HCT116 (cell line): ENCODE results near the gene PDE1A. TPM values are rescaled to one million over a fixed set of nuclear protein-coding genes. Genes with fewer than 3 reads are reported as not detected.

ENCODE experiments used
- ATAC-seq: fragments of 200-7000 bp; cut with Tn5 transposase; 2 replicates; pipeline ENCODE4 v1.9.1; 2020; ENCODE audit warnings: mild to moderate bottlenecking, moderate library complexity
- BruUV-seq: library from RNA; stranded (reverse); fragments of 400-500 nt; replicated peaks from 2 replicates; lab custom pipeline; 2021; lab: Mats Ljungman, UMichigan
- CTCF ChIA-PET: fragments of 300-600 bp; sonication (Branson Sonifier 250); formaldehyde crosslinking; loops from one replicate; lab custom pipeline; 2021; ENCODE audit warnings: antibody characterized with exemption; lab: Charles Lee
- POLR2A ChIA-PET: fragments of 300-600, 350-600 bp; sonication (Branson Sonifier 250); formaldehyde crosslinking; loops from one replicate; lab custom pipeline; 2021; ENCODE audit warnings: antibody characterized with exemption; lab: Charles Lee
- RAD21 ChIA-PET, 2 experiments: fragments of 300-600 bp; sonication (Branson Sonifier 250); formaldehyde crosslinking; loops; one replicate each; lab custom pipeline; 2023; ENCODE audit warnings: low total read pairs in 2 of 2; ENCODE audit not compliant: uncharacterized antibody in 2 of 2, unreplicated experiment in 2 of 2, low non-redundant PET in 1 of 2; lab: Charles Lee
- DNase-seq: peaks from one replicate; pipeline ENCODE4 v3.0.0-alpha.2; 2010; ENCODE audit warnings: low read depth, low spot score
- H2AFZ ChIP-seq: fragments of 200-600 bp; shearing (Covaris generic), sonication (generic); 2 replicates; pipeline ENCODE4 v1.6.1; 2017; ENCODE audit warnings: low read depth, mixed run types, mixed read lengths, antibody characterized with exemption, low read length; ENCODE audit not compliant: poor library complexity, severe bottlenecking
- H3K27ac ChIP-seq: 2 replicates; pipeline ENCODE4 v1.5.1; 2012; ENCODE audit warnings: low read depth, low read length
- H3K27me3 ChIP-seq: fragments of 200-600 bp; sonication (generic); 2 replicates; pipeline ENCODE4 v1.6.1; 2016; ENCODE audit warnings: mixed run types, low read length, mixed read lengths; ENCODE audit not compliant: insufficient read depth
- H3K36me3 ChIP-seq, 2 experiments: fragments of 200-500 bp in 1 of 2; fragments of 200-600 bp in 1 of 2; sonication (Bioruptor generic) in 1 of 2; sonication (generic) in 1 of 2; 2 replicates each; pipeline versions ENCODE4 v1.5.1 to v1.6.1; 2014 to 2016; ENCODE audit warnings: low read length in 2 of 2, inconsistent platforms in 1 of 2, mixed read lengths in 1 of 2, mixed run types in 1 of 2; ENCODE audit not compliant: insufficient read depth in 2 of 2, control insufficient read depth in 1 of 2
- H3K4me1 ChIP-seq, 2 experiments: fragments of 200-600 bp in 1 of 2; sonication (generic) in 1 of 2; 2 replicates each; pipeline versions ENCODE4 v1.5.1 to v1.6.1; 2012 to 2017; ENCODE audit warnings: low read length in 2 of 2, inconsistent platforms in 1 of 2, mild to moderate bottlenecking in 1 of 2, mixed read lengths in 1 of 2, mixed run types in 1 of 2, moderate library complexity in 1 of 2; ENCODE audit not compliant: insufficient read depth in 2 of 2, control insufficient read depth in 1 of 2
- H3K4me2 ChIP-seq: fragments of 200-600 bp; sonication (generic); 2 replicates; pipeline ENCODE4 v1.6.1; 2017; ENCODE audit warnings: mixed run types, low read length, mixed read lengths
- H3K4me3 ChIP-seq, 2 experiments: fragments of 200-600 bp in 1 of 2; sonication (generic) in 1 of 2; replicated peaks in 1 of 2; 2 replicates each; pipeline ENCODE4 v1.5.1; 2011 to 2016; ENCODE audit warnings: low read length in 2 of 2, control low read depth in 1 of 2, low read depth in 1 of 2, mild to moderate bottlenecking in 1 of 2, mixed read lengths in 1 of 2, mixed run types in 1 of 2
- H3K79me2 ChIP-seq: fragments of 200-600 bp; sonication (generic); 2 replicates; pipeline ENCODE4 v1.6.1; 2017; ENCODE audit warnings: mild to moderate bottlenecking, mixed run types, low read length, moderate library complexity, mixed read lengths; ENCODE audit not compliant: insufficient read depth
- H3K9ac ChIP-seq: fragments of 200-600 bp; sonication (generic); 2 replicates; pipeline ENCODE4 v1.6.1; 2016; ENCODE audit warnings: low read length, mixed read lengths
- H3K9me2 ChIP-seq: fragments of 200-600 bp; sonication (generic), shearing (Covaris generic); 2 replicates; pipeline ENCODE4 v1.6.1; 2017; ENCODE audit warnings: mixed run types, mild to moderate bottlenecking, moderate library complexity; ENCODE audit not compliant: insufficient read depth
- H3K9me3 ChIP-seq, 2 experiments: fragments of 200-500 bp in 1 of 2; fragments of 200-600 bp in 1 of 2; sonication (Bioruptor generic) in 1 of 2; sonication (generic) in 1 of 2; 2 replicates each; pipeline ENCODE4 v1.6.1; 2014 to 2017; ENCODE audit warnings: low read length in 2 of 2, mixed read lengths in 2 of 2, inconsistent platforms in 1 of 2, low read depth in 1 of 2, mild to moderate bottlenecking in 1 of 2, mixed run types in 1 of 2, moderate library complexity in 1 of 2; ENCODE audit not compliant: control insufficient read depth in 1 of 2, insufficient read depth in 1 of 2
- H4K20me1 ChIP-seq: fragments of 200-600 bp; sonication (generic), shearing (Covaris generic); 2 replicates; pipeline ENCODE4 v1.6.1; 2017; ENCODE audit warnings: mixed run types, mild to moderate bottlenecking, moderate library complexity; ENCODE audit not compliant: insufficient read depth
- ATF3 ChIP-seq: IDR thresholded peaks from 2 replicates; pipeline ENCODE4 v1.6.1; 2012
- EGR1 ChIP-seq: IDR thresholded peaks from 2 replicates; pipeline ENCODE4 v1.6.1; 2012; ENCODE audit warnings: low read depth
- EZH2 ChIP-seq: fragments of 200-600 bp; sonication (generic); IDR thresholded peaks from 2 replicates; pipeline ENCODE4 v1.6.1; 2017; ENCODE audit warnings: antibody characterized with exemption, mixed run types
- EZH2phosphoT487 ChIP-seq: fragments of 200-600 bp; IDR thresholded peaks from 2 replicates; pipeline ENCODE4 v1.6.1; 2018; ENCODE audit warnings: antibody characterized with exemption, borderline replicate concordance
- FOSL1 ChIP-seq: IDR thresholded peaks from 2 replicates; pipeline ENCODE4 v1.6.1; 2012; ENCODE audit warnings: low read depth
- JUND ChIP-seq: IDR thresholded peaks from 2 replicates; pipeline ENCODE4 v1.6.1; 2012
- POLR2A ChIP-seq: IDR thresholded peaks from 2 replicates; pipeline ENCODE4 v1.7.0; 2011; ENCODE audit warnings: borderline replicate concordance; ENCODE audit not compliant: insufficient read depth, insufficient read length; ENCODE audit errors: extremely low read depth
- POLR2AphosphoS5 ChIP-seq: IDR thresholded peaks from 2 replicates; pipeline ENCODE4 v1.6.1; 2011; ENCODE audit warnings: mild to moderate bottlenecking, low read depth, low read length, moderate library complexity
- RAD21 ChIP-seq: IDR thresholded peaks from 2 replicates; pipeline ENCODE4 v1.6.1; 2012; ENCODE audit warnings: low read depth, mild to moderate bottlenecking
- SIN3A ChIP-seq: IDR thresholded peaks from 2 replicates; pipeline ENCODE4 v1.6.1; 2012; ENCODE audit warnings: low read depth
- YY1 ChIP-seq: IDR thresholded peaks from 2 replicates; pipeline ENCODE4 v1.6.1; 2011; ENCODE audit warnings: low read length, low read depth, moderate library complexity, mild to moderate bottlenecking; ENCODE audit not compliant: insufficient replicate concordance; ENCODE audit errors: extremely low read depth
- ZBTB33 ChIP-seq: IDR thresholded peaks from 2 replicates; pipeline ENCODE4 v1.6.1; 2011; ENCODE audit warnings: mild to moderate bottlenecking, low read length, moderate library complexity; ENCODE audit not compliant: insufficient replicate concordance; ENCODE audit errors: extremely low read depth
- ZNF274 ChIP-seq: fragments of 200-500 bp; sonication (Bioruptor generic); IDR thresholded peaks from 2 replicates; pipeline ENCODE4 v1.6.1; 2014; ENCODE audit warnings: mild to moderate bottlenecking, low read depth, low read length, inconsistent platforms
- intact Hi-C: fragments of 100-400 bp; cut with micrococcal nuclease; formaldehyde crosslinking; loops from 2 replicates; pipeline ENCODE4 v1.10.0; 2022
- total RNA-seq: library from RNA; stranded (reverse); gene quantifications from one replicate; pipeline ENCODE4 v1.2.1, GENCODE V29; 2021; ENCODE audit not compliant: unreplicated experiment

PDE1A gene
- total RNA-seq, 1 experiment from 2014 or later, result 0.12 TPM

- BruUV-seq, result no TSS peak
- RAD21 ChIA-PET, result no interaction called here
- H3K9me2 ChIP-seq, result no peaks in the 10 kb centered on the region
- intact Hi-C loops, result no loop called here
- no peak for DNase-seq
- POLR2A ChIA-PET, result no interaction called here
- H3K4me3 ChIP-seq, result no peak overlapping the region
- H3K4me1 ChIP-seq, result no peaks in the 10 kb centered on the region
- no peaks in the 10 kb centered on the region for H3K36me3 ChIP-seq
- H2AFZ ChIP-seq, result no peak overlapping the region
- CTCF ChIA-PET, result interaction anchor here (1.4 kb wide), 1 partner anchor 801 kb away, joined by 3 read pairs; no protein-coding TSS in a partner anchor
- no peaks in the 10 kb centered on the region for H3K79me2 ChIP-seq
- no peak for TF ChIP-seq SIN3A
- TF ChIP-seq EZH2phosphoT487, result no peak
- no peak for TF ChIP-seq ZBTB33
- no peak for TF ChIP-seq EGR1
- peaks cover 0 to 6% of the 10 kb centered on the region in 2 experiments; a peak in 2 of 4 replicates for H3K9me3 ChIP-seq
- no peak for ATAC-seq
- no peak overlapping the region for H3K9ac ChIP-seq
- no peaks in the 10 kb centered on the region for H3K27me3 ChIP-seq
- no peaks in the 10 kb centered on the region for H4K20me1 ChIP-seq
- H3K27ac ChIP-seq, result no peak overlapping the region
- no peak overlapping the region for H3K4me2 ChIP-seq
Measured at GRCh38 chr2:182179176-182179575, 247.7 kb downstream of the PDE1A start.

GRCh38 chr2:182173944-182174622 is 252.8 kb downstream of the PDE1A start:
- Histone ChIP-seq H3K4me1 (no peaks in the 10 kb centered on the region), H3K4me3 (no peak overlapping the region), H2AFZ (no peak overlapping the region), H3K4me2 (no peak overlapping the region), H3K79me2 (no peaks in the 10 kb centered on the region), H3K9me3 (no peaks in the 10 kb centered on the region), H3K9me2 (no peaks in the 10 kb centered on the region), H3K9ac (no peak overlapping the region), H3K27me3 (no peaks in the 10 kb centered on the region), H3K27ac (no peak overlapping the region), H3K36me3 (no peaks in the 10 kb centered on the region), H4K20me1 (no peaks in the 10 kb centered on the region)
- ATAC-seq (no peak), DNase-seq (no peak)
- ChIA-PET CTCF (no interaction called here), RAD21 (no interaction called here), POLR2A (no interaction called here)
- BruUV-seq, result no TSS peak
- intact Hi-C loops, result no loop called here
- TF ChIP-seq FOSL1 (no peak), ATF3 (no peak), EZH2 (no peak), POLR2AphosphoS5 (no peak), ZBTB33 (no peak), ZNF274 (no peak), POLR2A (no peak), JUND (no peak), EGR1 (no peak), YY1 (no peak), RAD21 (no peak)
